Transverse colon (tissue), 3 donors: ENCODE data around the gene DBNL.

Experiments used
- CTCF ChIP-seq, 5 experiments: fragments of 200-600 bp in 3 of 5; fragments of 450-650 bp in 2 of 5; sonication (generic) in 3 of 5; IDR thresholded peaks; 1 replicate in 2 of 5; 2 replicates in 3 of 5; pipeline ENCODE4 v1.5.1; 2016 to 2017; ENCODE audit warnings: antibody characterized with exemption in 5 of 5, inconsistent platforms in 3 of 5, mild to moderate bottlenecking in 2 of 5, moderate library complexity in 1 of 5
- EP300 ChIP-seq: sonication (generic); formaldehyde crosslinking; IDR thresholded peaks from one replicate; pipeline ENCODE4 v1.6.1; 2017; ENCODE audit warnings: antibody characterized with exemption, low read depth
- POLR2A ChIP-seq: fragments of 450-650 bp; IDR thresholded peaks from one replicate; pipeline ENCODE4 v1.6.1; 2016; ENCODE audit warnings: antibody characterized with exemption, mild to moderate bottlenecking, moderate library complexity

DNA sequence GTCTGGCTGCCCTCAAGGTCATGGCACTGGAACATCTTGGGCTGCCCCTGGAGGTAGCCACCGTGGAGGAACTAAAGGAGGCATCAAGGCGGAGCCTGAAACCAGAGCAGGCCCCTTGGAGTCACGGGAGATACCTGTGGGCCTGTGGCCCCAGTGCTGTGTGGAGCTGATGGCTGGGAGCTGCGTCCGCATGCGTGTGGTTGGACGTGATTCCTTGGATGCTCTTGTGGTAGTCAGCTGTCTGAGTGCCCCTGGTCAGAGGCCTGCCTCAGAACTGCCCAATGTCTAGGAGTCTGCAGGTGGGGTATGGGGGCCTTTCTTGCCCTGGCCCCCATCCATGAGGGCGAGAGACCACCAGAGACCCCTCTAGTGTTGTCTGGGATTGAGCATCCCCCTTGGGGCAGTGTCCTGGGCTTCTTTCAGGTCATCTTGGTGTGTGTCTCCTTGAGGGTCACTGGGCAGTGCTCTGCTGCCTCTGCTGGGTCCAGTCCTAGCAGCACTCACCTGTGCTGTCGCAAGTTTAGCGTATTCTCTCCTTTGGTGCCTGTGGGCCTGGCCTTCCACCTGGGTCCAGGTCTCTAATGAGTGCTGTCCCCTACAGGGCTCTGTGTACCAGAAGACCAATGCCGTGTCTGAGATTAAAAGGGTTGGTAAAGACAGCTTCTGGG lies 12.8 kb downstream of the DBNL start:
- TF ChIP-seq POLR2A (no peak), CTCF (IDR thresholded peaks at IDR 0.05) (no peak), EP300 (no peak)
